Measurements from ENCODE around the gene HLA-DPA1. TPM values are rescaled to one million over a fixed set of nuclear protein-coding genes. Genes with fewer than 3 reads are reported as not detected.
"Not testable (repeated sequence)": the region's sequence is repeated elsewhere in the genome, so short reads cannot be mapped to it uniquely, and the experiment has no call there.

Gene HLA-DPA1
- total RNA-seq: 3.0 and 10.5 TPM in 2 replicates

GRCh38 chr6:33073431-33073871 lies at the start of gene HLA-DPA1:
Gene HLA-DPA1 (minus strand): TSS chr6:33073649.
- peak; percentile 17 to 23 for DNase-seq (ENCODE audit: low read depth in 2 of 2)

GRCh38 chr6:33123181-33123580 lies 49.7 kb upstream of the HLA-DPA1 start:
- DNase-seq (ENCODE audit: low read depth in 2 of 2): no peak

GRCh38 chr6:33120001-33120400 lies 46.6 kb upstream of the HLA-DPA1 start:
- DNase-seq (ENCODE audit: low read depth in 2 of 2): no peak

GRCh38 chr6:33118525-33119123 lies 45.2 kb upstream of the HLA-DPA1 start:
- peak; percentile 54 to 69 for DNase-seq (ENCODE audit: low read depth in 2 of 2)

- no peak for DNase-seq (ENCODE audit: low read depth in 2 of 2)
Measured at GRCh38 chr6:33117811-33118277, 44.4 kb upstream of the HLA-DPA1 start.

- no peak for DNase-seq (ENCODE audit: low read depth in 2 of 2)
Measured at GRCh38 chr6:33116841-33117711, 43.6 kb upstream of the HLA-DPA1 start.

GRCh38 chr6:33116417-33116816 lies 43.0 kb upstream of the HLA-DPA1 start:
- DNase-seq (ENCODE audit: low read depth in 2 of 2): no peak

GRCh38 chr6:33114406-33114805 lies 41.0 kb upstream of the HLA-DPA1 start:
- DNase-seq (ENCODE audit: low read depth in 2 of 2): no peak

GRCh38 chr6:33113755-33114154 lies 40.3 kb upstream of the HLA-DPA1 start:
- DNase-seq (ENCODE audit: low read depth in 2 of 2): no peak

- peak; percentile 64 to 66 for DNase-seq (ENCODE audit: low read depth in 2 of 2)
Measured at GRCh38 chr6:33112148-33112547, 38.7 kb upstream of the HLA-DPA1 start.

- DNase-seq (ENCODE audit: low read depth in 2 of 2): no peak
Measured at GRCh38 chr6:33108307-33108706, 34.9 kb upstream of the HLA-DPA1 start.

- DNase-seq (ENCODE audit: low read depth in 2 of 2): no peak
Measured at GRCh38 chr6:33107641-33108040, 34.2 kb upstream of the HLA-DPA1 start.

GRCh38 chr6:33105916-33106871 lies 32.7 kb upstream of the HLA-DPA1 start:
- no peak for DNase-seq (ENCODE audit: low read depth in 2 of 2)

- no peak for DNase-seq (ENCODE audit: low read depth in 2 of 2)
Measured at GRCh38 chr6:33105386-33105785, 31.9 kb upstream of the HLA-DPA1 start.

- DNase-seq (ENCODE audit: low read depth in 2 of 2): no peak
Measured at GRCh38 chr6:33104887-33105286, 31.4 kb upstream of the HLA-DPA1 start.

- no peak for DNase-seq (ENCODE audit: low read depth in 2 of 2)
Measured at GRCh38 chr6:33103776-33104175, 30.3 kb upstream of the HLA-DPA1 start.

GRCh38 chr6:33101121-33101737 lies 27.8 kb upstream of the HLA-DPA1 start:
- DNase-seq (ENCODE audit: low read depth in 2 of 2): not testable (repeated sequence)

- DNase-seq (ENCODE audit: low read depth in 2 of 2): no peak
Measured at GRCh38 chr6:33095681-33096080, 22.2 kb upstream of the HLA-DPA1 start.

GRCh38 chr6:33093855-33094254 lies 20.4 kb upstream of the HLA-DPA1 start:
- no peak for DNase-seq (ENCODE audit: low read depth in 2 of 2)

GRCh38 chr6:33092385-33092784 lies 18.9 kb upstream of the HLA-DPA1 start:
- no peak for DNase-seq (ENCODE audit: low read depth in 2 of 2)

- DNase-seq (ENCODE audit: low read depth in 2 of 2): peak; percentile 20 to 28
Measured at GRCh38 chr6:33091957-33092356, 18.5 kb upstream of the HLA-DPA1 start.
